ENCODE results near the gene CAMKV. TPM values are rescaled to one million over a fixed set of nuclear protein-coding genes. Genes with fewer than 3 reads are reported as not detected.
A peak's percentile ranks its signal among the peaks of the same experiment; 100 is the strongest.

Gene CAMKV
- total RNA-seq, 1 experiment from 2014 or later: 13.1 TPM

- Mint-ChIP-seq H3K36me3 (ENCODE audit: insufficient read depth, unreplicated experiment) (peaks cover 7% of the 10 kb centered on the region), H3K9me3 (ENCODE audit: unreplicated experiment) (no peaks in the 10 kb centered on the region), H3K27ac (ENCODE audit: unreplicated experiment) (peak overlapping the region; percentile 88), H3K4me3 (ENCODE audit: unreplicated experiment) (peak overlapping the region; percentile 93), H3K27me3 (ENCODE audit: insufficient read depth, unreplicated experiment) (no peaks in the 10 kb centered on the region), H3K4me1 (ENCODE audit: low read depth, unreplicated experiment) (peaks cover 6% of the 10 kb centered on the region)
- no peak for DNase-seq
- peak overlapping the region; percentile 87 for H3K4me3 ChIP-seq (ENCODE audit: low read depth, low read length)
- intact Hi-C loops (cut with micrococcal nuclease; ENCODE audit: unreplicated experiment): loop anchor here (1.0 to 5.0 kb wide), 3 partner anchors 18 to 74 kb away; partner anchors contain the start of genes MON1A and MST1R
- 0 out of 2 replicates have a peak, but pooled peaks cover 4% of the 10 kb centered on the region for H3K4me1 ChIP-seq
- TF ChIP-seq CTCF (IDR thresholded peaks at IDR 0.05; ENCODE audit: insufficient read depth in 1 of 2, low read depth in 1 of 2, low read length in 1 of 2, severe bottlenecking in 1 of 2, unreplicated experiment in 1 of 2): no peak
- no peaks in the 10 kb centered on the region for H3K36me3 ChIP-seq (ENCODE audit: control insufficient read depth, insufficient read depth, low read length)
- H3K27me3 ChIP-seq (replicated peaks; ENCODE audit: control insufficient read depth, insufficient read depth, low read length): no peaks in the 10 kb centered on the region
- no TSS peak for BruUV-seq (replicated peaks)
- CTCF ChIA-PET: interaction anchor here (1.1 to 1.7 kb wide), 2 partner anchors 53 to 74 kb away, joined by 3 to 4 read pairs; partner anchors contain the start of genes INKA1 and MON1A
- H3K9me3 ChIP-seq: no peaks in the 10 kb centered on the region
- POLR2A ChIA-PET: interaction anchor here (1.1 kb wide), 1 partner anchor 25 kb away, joined by 3 read pairs; no protein-coding TSS in a partner anchor
Observed at GRCh38 chr3:49855662-49856061, 14.0 kb downstream of the CAMKV start.

DNA sequence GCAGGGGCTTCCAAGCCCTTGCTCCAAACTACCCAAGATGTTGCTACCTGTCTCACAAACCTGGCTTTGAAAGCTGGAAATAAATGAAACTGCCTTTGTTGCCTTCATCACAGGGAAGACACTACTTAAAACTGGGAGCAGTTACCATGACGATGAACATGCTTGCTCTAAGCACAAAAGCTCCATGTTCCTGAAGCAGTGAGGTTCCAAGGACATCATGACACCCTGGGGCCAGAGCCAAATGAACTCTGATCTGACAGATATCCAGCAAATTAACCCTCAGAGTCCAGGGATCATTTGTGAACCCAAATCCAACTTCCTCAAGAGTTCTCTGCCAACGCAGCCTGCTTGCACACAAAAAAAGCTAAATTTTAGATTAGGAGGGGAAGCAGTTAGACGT lies 24.0 kb downstream of the CAMKV start:
- Mint-ChIP-seq H3K27me3 (ENCODE audit: insufficient read depth, unreplicated experiment) (no peaks in the 10 kb centered on the region), H3K36me3 (ENCODE audit: insufficient read depth, unreplicated experiment) (peaks cover 19% of the 10 kb centered on the region), H3K4me1 (ENCODE audit: low read depth, unreplicated experiment) (no peaks in the 10 kb centered on the region), H3K27ac (ENCODE audit: unreplicated experiment) (no peak overlapping the region), H3K4me3 (ENCODE audit: unreplicated experiment) (no peak overlapping the region), H3K9me3 (ENCODE audit: unreplicated experiment) (no peaks in the 10 kb centered on the region)
- TF ChIP-seq CTCF (IDR thresholded peaks at IDR 0.05; ENCODE audit: insufficient read depth in 1 of 2, low read depth in 1 of 2, low read length in 1 of 2, severe bottlenecking in 1 of 2, unreplicated experiment in 1 of 2): no peak
- intact Hi-C loops (cut with micrococcal nuclease; ENCODE audit: unreplicated experiment): no loop called here
- ChIA-PET CTCF (interaction anchor here (0.6 kb wide), 1 partner anchor 20 kb away, joined by 3 read pairs; no protein-coding TSS in a partner anchor), POLR2A (no interaction called here)
- Histone ChIP-seq H3K9me3 (no peaks in the 10 kb centered on the region), H3K4me3 (ENCODE audit: low read depth, low read length) (no peak overlapping the region), H3K4me1 (no peaks in the 10 kb centered on the region), H3K27me3 (replicated peaks; ENCODE audit: control insufficient read depth, insufficient read depth, low read length) (no peaks in the 10 kb centered on the region), H3K36me3 (ENCODE audit: control insufficient read depth, insufficient read depth, low read length) (no peaks in the 10 kb centered on the region)
- DNase-seq: no peak
- no TSS peak for BruUV-seq (replicated peaks)

DNA sequence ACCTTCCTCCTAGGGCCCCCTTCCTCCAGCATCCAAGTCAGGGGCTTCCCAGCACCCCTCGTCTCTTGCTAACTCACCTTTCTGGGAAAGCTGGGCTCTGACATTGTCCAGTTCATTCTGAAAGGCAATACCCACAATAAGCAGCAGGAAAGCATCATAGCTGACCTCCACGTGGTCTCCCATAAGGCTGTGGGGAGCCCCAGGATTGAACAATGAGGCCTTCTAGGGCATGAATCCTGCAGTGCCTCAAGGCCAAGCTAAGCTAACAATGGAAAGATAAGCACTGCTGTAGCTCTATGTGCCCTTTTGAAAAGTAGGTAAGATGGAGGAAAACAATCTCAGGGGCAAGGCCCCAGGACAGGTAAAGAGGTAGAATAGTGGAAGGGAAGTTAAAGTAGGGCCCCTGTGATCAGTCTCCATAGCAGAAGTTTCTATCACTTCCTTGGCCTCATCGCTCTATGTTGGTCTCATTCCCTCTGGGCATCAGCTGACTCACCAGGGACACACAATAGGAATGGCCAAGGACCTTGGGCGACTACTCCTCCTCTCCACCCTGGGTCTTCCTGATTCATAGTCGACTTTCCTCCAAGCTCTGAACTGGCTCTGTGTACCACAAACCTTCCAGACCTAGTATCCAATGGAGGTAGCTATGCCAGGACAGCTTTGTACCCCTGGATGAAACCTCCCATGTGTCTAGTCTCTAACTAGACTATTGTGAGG lies 25.1 kb downstream of the CAMKV start:
- CTCF ChIA-PET: interaction anchor here (0.7 to 0.8 kb wide), 2 partner anchors 8 to 56 kb away, joined by 3 read pairs; no protein-coding TSS in a partner anchor
- H3K27ac Mint-ChIP-seq (ENCODE audit: unreplicated experiment): no peak overlapping the region

More for the DNA sequence above, 25.1 kb downstream of the CAMKV start:
- Mint-ChIP-seq H3K36me3 (ENCODE audit: insufficient read depth, unreplicated experiment) (peaks cover 19% of the 10 kb centered on the region), H3K27me3 (ENCODE audit: insufficient read depth, unreplicated experiment) (no peaks in the 10 kb centered on the region), H3K4me1 (ENCODE audit: low read depth, unreplicated experiment) (no peaks in the 10 kb centered on the region), H3K9me3 (ENCODE audit: unreplicated experiment) (no peaks in the 10 kb centered on the region), H3K4me3 (ENCODE audit: unreplicated experiment) (no peak overlapping the region)
- Histone ChIP-seq H3K9me3 (no peaks in the 10 kb centered on the region), H3K36me3 (ENCODE audit: control insufficient read depth, insufficient read depth, low read length) (no peaks in the 10 kb centered on the region), H3K4me1 (no peaks in the 10 kb centered on the region), H3K27me3 (replicated peaks; ENCODE audit: control insufficient read depth, insufficient read depth, low read length) (no peaks in the 10 kb centered on the region), H3K4me3 (ENCODE audit: low read depth, low read length) (no peak overlapping the region)
- BruUV-seq (replicated peaks): no TSS peak
- TF ChIP-seq CTCF (IDR thresholded peaks at IDR 0.05; ENCODE audit: insufficient read depth in 1 of 2, low read depth in 1 of 2, low read length in 1 of 2, severe bottlenecking in 1 of 2, unreplicated experiment in 1 of 2): no peak
- POLR2A ChIA-PET: no interaction called here
- no peak for DNase-seq
- intact Hi-C loops (cut with micrococcal nuclease; ENCODE audit: unreplicated experiment): no loop called here
